Keratinocyte (primary cell): ENCODE measurements around the gene SCAMP2. TPM values are rescaled to one million over a fixed set of nuclear protein-coding genes. Genes with fewer than 3 reads are reported as not detected.

Experiments
- DNase-seq: peaks from one replicate; pipeline ENCODE4 v3.0.0-alpha.2; 2011; ENCODE audit warnings: low read depth, missing footprints, low spot score
- FAIRE-seq: peaks from 2 replicates; lab custom pipeline; 2011; peaks lifted over from hg19 to GRCh38; lab: Jason Lieb, UNC
- H2AFZ ChIP-seq: 2 replicates; pipeline ENCODE4 v1.6.0; 2012; ENCODE audit warnings: low read length, control low read depth, inconsistent platforms; ENCODE audit not compliant: control insufficient read depth
- H3K27ac ChIP-seq: 2 replicates; pipeline ENCODE4 v1.5.1; 2011; ENCODE audit warnings: low read length; ENCODE audit not compliant: control insufficient read depth, insufficient read depth
- H3K27me3 ChIP-seq: 3 replicates; pipeline ENCODE4 v1.6.0; 2011; ENCODE audit warnings: low read length; ENCODE audit not compliant: control insufficient read depth, insufficient read depth; ENCODE audit errors: extremely low read depth
- H3K36me3 ChIP-seq, 2 experiments: 2 replicates in 1 of 2; 3 replicates in 1 of 2; pipeline ENCODE4 v1.5.1; 2011; ENCODE audit warnings: low read length in 2 of 2, mild to moderate bottlenecking in 1 of 2; ENCODE audit not compliant: control insufficient read depth in 2 of 2, insufficient read depth in 2 of 2; ENCODE audit errors: extremely low read depth in 1 of 2
- H3K4me1 ChIP-seq: 3 replicates; pipeline ENCODE4 v1.5.1; 2011; ENCODE audit warnings: low read length; ENCODE audit not compliant: control insufficient read depth, insufficient read depth; ENCODE audit errors: extremely low read depth
- H3K4me2 ChIP-seq: 3 replicates; pipeline ENCODE4 v1.6.0; 2011; ENCODE audit warnings: low read depth, low read length; ENCODE audit not compliant: control insufficient read depth, insufficient read depth; ENCODE audit errors: extremely low read depth
- H3K4me3 ChIP-seq, 3 experiments: fragments of 200-600 bp in 1 of 3; sonication (generic) in 1 of 3; 2 replicates in 2 of 3; 3 replicates in 1 of 3; pipeline ENCODE4 v1.5.1; 2011 to 2016; ENCODE audit warnings: low read length in 3 of 3, mild to moderate bottlenecking in 3 of 3, control low read depth in 2 of 3, inconsistent platforms in 1 of 3, low read depth in 1 of 3, mixed read lengths in 1 of 3, mixed run types in 1 of 3, moderate library complexity in 1 of 3; ENCODE audit not compliant: control insufficient read depth in 2 of 3, insufficient read depth in 2 of 3; ENCODE audit errors: extremely low read depth in 1 of 3
- H3K79me2 ChIP-seq: 2 replicates; pipeline ENCODE4 v1.6.0; 2012; ENCODE audit warnings: low read length; ENCODE audit not compliant: control insufficient read depth, insufficient read depth
- H3K9ac ChIP-seq: 3 replicates; pipeline ENCODE4 v1.6.0; 2011; ENCODE audit warnings: low read length; ENCODE audit not compliant: control insufficient read depth, insufficient read depth; ENCODE audit errors: extremely low read depth
- H3K9me1 ChIP-seq: 3 replicates; pipeline ENCODE4 v1.6.0; 2011; ENCODE audit warnings: low read length; ENCODE audit not compliant: control insufficient read depth, insufficient read depth; ENCODE audit errors: extremely low read depth
- H3K9me3 ChIP-seq: 2 replicates; pipeline ENCODE4 v1.5.1; 2012; ENCODE audit warnings: low read depth, low read length; ENCODE audit not compliant: control insufficient read depth
- H4K20me1 ChIP-seq: 3 replicates; pipeline ENCODE4 v1.6.0; 2011; ENCODE audit warnings: low read length; ENCODE audit not compliant: control insufficient read depth, insufficient read depth; ENCODE audit errors: extremely low read depth
- CTCF ChIP-seq, 3 experiments: IDR thresholded peaks in 1 of 3; conservative IDR thresholded peaks in 1 of 3; optimal IDR thresholded peaks in 1 of 3; 2 replicates in 2 of 3; 3 replicates in 1 of 3; pipeline versions ENCODE3 to v1.5.1; 2011; ENCODE audit warnings: low read length in 3 of 3, mild to moderate bottlenecking in 3 of 3, moderate library complexity in 2 of 3, control low read depth in 1 of 3, inconsistent platforms in 1 of 3; ENCODE audit not compliant: insufficient read depth in 2 of 3; ENCODE audit errors: extremely low read depth in 1 of 3
- EZH2 ChIP-seq: IDR thresholded peaks from one replicate; pipeline ENCODE4 v1.6.1; 2012; ENCODE audit warnings: inconsistent platforms, mild to moderate bottlenecking, low read length, moderate library complexity
- dilution Hi-C: fragments of 300-500 bp; cut with MboI; formaldehyde crosslinking; loops from one replicate; pipeline ENCODE4 v1.7.0; 2020; ENCODE audit warnings: low sequenced_read_pairs; ENCODE audit not compliant: extremely low pct_ligation_motif_present
- polyA plus RNA-seq, 5 experiments: library from polyadenylated mRNA; depleted of rRNA in 3 of 5; stranded (reverse) in 3 of 5; stranded (forward) in 1 of 5; unstranded in 1 of 5; fragments of >200 nt; gene quantifications; 1 replicate in 1 of 5; 2 replicates in 3 of 5; 3 replicates in 1 of 5; pipeline versions ENCODE4 v1.2.1 to v1.2.3, GENCODE V29; 2011 to 2012; ENCODE audit warnings: missing spikeins in 2 of 5, low read depth in 1 of 5, low replicate concordance in 1 of 5

Gene SCAMP2
- polyA plus RNA-seq, 1 donor (not counting 4 experiments of a cell fraction or from before 2014, with no cell fraction given) = 72.8 TPM

- Histone ChIP-seq H3K9me3 (no peaks in the 10 kb centered on the region), H3K27ac (no peak overlapping the region), H3K79me2 (no peaks in the 10 kb centered on the region), H3K9ac (no peak overlapping the region), H2AFZ (no peak overlapping the region), H3K36me3 (no peaks in the 10 kb centered on the region), H3K4me1 (peaks cover 19% of the 10 kb centered on the region), H3K9me1 (no peaks in the 10 kb centered on the region), H3K4me3 (no peak overlapping the region), H3K4me2 (no peak overlapping the region), H4K20me1 (peaks cover 4% of the 10 kb centered on the region), H3K27me3 (peaks cover 19% of the 10 kb centered on the region)
- DNase-seq (no peak), FAIRE-seq (no peak)
- TF ChIP-seq CTCF (optimal IDR thresholded peaks at IDR 0.05 in 1 of 3, IDR thresholded peaks at IDR 0.05 in 1 of 3, conservative IDR thresholded peaks at IDR 0.05 in 1 of 3; ENCODE audit: extremely low read depth in 1 of 3, insufficient read depth in 2 of 3, low read length in 3 of 3) (no peak), EZH2 (no peak)
- dilution Hi-C loops = no loop called here
These were observed 51.9 kb downstream of the SCAMP2 start for GRCh38 chr15:74821091-74821789.

- no peak overlapping the region for H3K27ac ChIP-seq
- no peak overlapping the region for H3K4me2 ChIP-seq
- H3K4me1 ChIP-seq = peaks cover 19% of the 10 kb centered on the region
- dilution Hi-C loops = no loop called here
- peaks cover 4% of the 10 kb centered on the region for H4K20me1 ChIP-seq
- TF ChIP-seq EZH2 (no peak), CTCF (optimal IDR thresholded peaks at IDR 0.05 in 1 of 3, IDR thresholded peaks at IDR 0.05 in 1 of 3, conservative IDR thresholded peaks at IDR 0.05 in 1 of 3; ENCODE audit: extremely low read depth in 1 of 3, insufficient read depth in 2 of 3, low read length in 3 of 3) (no peak)
- no peaks in the 10 kb centered on the region for H3K79me2 ChIP-seq
- no peaks in the 10 kb centered on the region for H3K9me1 ChIP-seq
- peaks cover 9% of the 10 kb centered on the region for H3K27me3 ChIP-seq
- H3K9ac ChIP-seq = no peak overlapping the region
- no peaks in the 10 kb centered on the region for H3K9me3 ChIP-seq
- FAIRE-seq = no peak
- H2AFZ ChIP-seq = no peak overlapping the region
- no peaks in the 10 kb centered on the region for H3K36me3 ChIP-seq
- no peak overlapping the region for H3K4me3 ChIP-seq
- DNase-seq = no peak
These were observed 53.1 kb downstream of the SCAMP2 start for GRCh38 chr15:74820056-74820455.
